SU-DHL-6 (cell line): ENCODE data around the gene CCL5.

ENCODE experiments used
- EZH2phosphoT487 ChIP-seq: fragments of 200-600 bp; sonication (generic), shearing (Covaris generic); conservative IDR thresholded peaks from 2 replicates; pipeline ENCODE4 v1.6.1; 2018; ENCODE audit warnings: mild to moderate bottlenecking, antibody characterized with exemption, low read length, moderate library complexity, mixed read lengths
- TF ChIP-seq, protein P1 (sequence below): fragments of 200-600 bp; sonication (generic); IDR thresholded peaks from one replicate; pipeline ENCODE4 v1.5.1; 2017; ENCODE audit warnings: antibody characterized with exemption, mild to moderate bottlenecking, low read length, moderate library complexity; ENCODE audit not compliant: insufficient read depth, poor library complexity, severe bottlenecking

DNA sequence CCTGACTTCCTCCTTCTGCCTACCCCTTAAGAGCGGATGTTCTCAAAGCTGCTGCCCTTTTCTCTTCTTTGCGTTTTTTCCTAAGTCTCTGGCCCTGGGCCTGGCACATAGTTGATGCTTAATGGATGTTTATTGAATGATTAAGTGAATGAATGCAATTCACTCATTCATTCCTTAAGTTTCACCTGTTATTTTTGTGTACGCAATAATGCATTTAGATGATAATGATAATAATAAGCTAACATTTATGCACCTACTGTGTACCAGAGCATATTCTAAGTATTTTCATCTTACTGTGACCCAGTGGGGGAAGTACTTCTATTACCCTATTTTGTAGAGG lies 4.4 kb downstream of the CCL5 start:
- TF ChIP-seq, protein P1, sequence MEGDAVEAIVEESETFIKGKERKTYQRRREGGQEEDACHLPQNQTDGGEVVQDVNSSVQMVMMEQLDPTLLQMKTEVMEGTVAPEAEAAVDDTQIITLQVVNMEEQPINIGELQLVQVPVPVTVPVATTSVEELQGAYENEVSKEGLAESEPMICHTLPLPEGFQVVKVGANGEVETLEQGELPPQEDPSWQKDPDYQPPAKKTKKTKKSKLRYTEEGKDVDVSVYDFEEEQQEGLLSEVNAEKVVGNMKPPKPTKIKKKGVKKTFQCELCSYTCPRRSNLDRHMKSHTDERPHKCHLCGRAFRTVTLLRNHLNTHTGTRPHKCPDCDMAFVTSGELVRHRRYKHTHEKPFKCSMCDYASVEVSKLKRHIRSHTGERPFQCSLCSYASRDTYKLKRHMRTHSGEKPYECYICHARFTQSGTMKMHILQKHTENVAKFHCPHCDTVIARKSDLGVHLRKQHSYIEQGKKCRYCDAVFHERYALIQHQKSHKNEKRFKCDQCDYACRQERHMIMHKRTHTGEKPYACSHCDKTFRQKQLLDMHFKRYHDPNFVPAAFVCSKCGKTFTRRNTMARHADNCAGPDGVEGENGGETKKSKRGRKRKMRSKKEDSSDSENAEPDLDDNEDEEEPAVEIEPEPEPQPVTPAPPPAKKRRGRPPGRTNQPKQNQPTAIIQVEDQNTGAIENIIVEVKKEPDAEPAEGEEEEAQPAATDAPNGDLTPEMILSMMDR = no peak
- TF ChIP-seq EZH2phosphoT487 = no peak
